ENCODE data around the gene ERAL1. TPM values are rescaled to one million over a fixed set of nuclear protein-coding genes. Genes with fewer than 3 reads are reported as not detected.
"Not testable (repeated sequence)": the region's sequence is repeated elsewhere in the genome, so short reads cannot be mapped to it uniquely, and the experiment has no call there.

Gene ERAL1
- total and polyA plus RNA-seq, 2 donors (not counting 1 experiment from before 2014, with no cell fraction given): 25.4 to 39.0 TPM

DNA sequence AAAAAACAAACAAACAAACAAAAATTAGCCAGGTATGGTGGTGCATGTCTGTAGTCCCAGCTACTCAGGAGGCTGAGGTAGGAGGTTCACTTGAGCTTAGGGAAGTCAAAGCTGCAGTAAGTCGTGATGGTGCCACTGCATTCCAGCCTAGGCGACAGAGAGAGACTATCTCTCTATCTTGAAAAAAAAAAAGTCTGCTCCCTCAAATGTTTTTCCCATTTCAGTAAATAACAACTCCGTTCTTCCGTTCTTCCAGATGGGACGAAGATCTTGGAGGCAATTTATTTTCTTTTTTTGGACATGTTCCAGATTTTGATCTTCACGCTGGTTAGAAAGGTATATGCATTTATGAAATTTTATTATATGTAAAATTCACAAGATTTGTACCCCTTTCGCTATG lies 19.0 kb downstream of the ERAL1 start:
- Histone ChIP-seq H3K79me2 (ENCODE audit: control insufficient read depth, insufficient read depth, low read length) (no peaks in the 10 kb centered on the region), H3K4me1 (ENCODE audit: control insufficient read depth, extremely low read depth, insufficient read depth, low read length) (no peaks in the 10 kb centered on the region), H3K27me3 (ENCODE audit: control insufficient read depth, insufficient read depth, low read length) (no peaks in the 10 kb centered on the region), H3K9me3 (ENCODE audit: control insufficient read depth, insufficient read depth, low read depth, low read length) (no peaks in the 10 kb centered on the region), H2AFZ (ENCODE audit: low read length) (no peak overlapping the region), H4K20me1 (ENCODE audit: control insufficient read depth, extremely low read depth, insufficient read depth, low read length) (no peaks in the 10 kb centered on the region), H3K4me2 (ENCODE audit: extremely low read depth, insufficient read depth, low read length) (no peak overlapping the region), H3K27ac (ENCODE audit: insufficient read depth, low read length) (no peak overlapping the region), H3K9ac (ENCODE audit: insufficient read depth, low read length) (no peak overlapping the region), H3K36me3 (ENCODE audit: control insufficient read depth, insufficient read depth, low read length) (no peaks in the 10 kb centered on the region), H3K4me3 (replicated peaks in 1 of 4; ENCODE audit: control extremely low read depth in 1 of 4, insufficient read depth in 1 of 4, low read depth in 3 of 4, low read length in 4 of 4) (no peak overlapping the region)
- no peak for DNase-seq (ENCODE audit: low read depth in 2 of 2)
- TF ChIP-seq CTCF (conservative IDR thresholded peaks at IDR 0.05 in 1 of 2, IDR thresholded peaks at IDR 0.05 in 1 of 2; ENCODE audit: low read depth in 1 of 2, low read length in 2 of 2): no peak
- no peak for TF ChIP-seq EZH2 (IDR thresholded peaks at IDR 0.05; ENCODE audit: low read length, missing control alignments)

DNA sequence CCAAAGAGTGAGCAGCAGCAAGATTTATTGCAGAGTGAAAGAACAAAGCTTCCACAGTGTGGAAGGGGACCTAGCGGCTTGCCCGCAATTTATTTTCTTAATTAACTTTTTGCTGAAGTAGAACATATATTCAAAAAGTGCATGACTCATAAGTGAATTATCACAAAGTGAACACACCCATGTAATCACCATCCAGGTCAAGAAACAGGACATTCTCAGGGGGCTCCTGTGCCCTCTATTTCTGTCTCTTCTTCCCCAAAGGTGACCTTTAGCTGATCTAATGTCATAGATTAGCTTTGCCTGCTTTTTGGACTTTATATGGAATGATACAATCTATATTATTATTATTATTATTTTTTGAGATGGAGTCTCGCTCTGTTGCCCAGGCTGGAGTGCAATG lies 19.9 kb downstream of the ERAL1 start:
- Histone ChIP-seq H2AFZ (ENCODE audit: low read length) (no peak overlapping the region), H3K27ac (ENCODE audit: insufficient read depth, low read length) (no peak overlapping the region), H3K9ac (ENCODE audit: insufficient read depth, low read length) (no peak overlapping the region), H3K4me2 (ENCODE audit: extremely low read depth, insufficient read depth, low read length) (no peak overlapping the region), H3K79me2 (ENCODE audit: control insufficient read depth, insufficient read depth, low read length) (no peaks in the 10 kb centered on the region), H3K4me1 (ENCODE audit: control insufficient read depth, extremely low read depth, insufficient read depth, low read length) (no peaks in the 10 kb centered on the region), H3K36me3 (ENCODE audit: control insufficient read depth, insufficient read depth, low read length) (peaks cover 4% of the 10 kb centered on the region), H3K4me3 (replicated peaks in 1 of 4; ENCODE audit: control extremely low read depth in 1 of 4, insufficient read depth in 1 of 4, low read depth in 3 of 4, low read length in 4 of 4) (no peak overlapping the region), H4K20me1 (ENCODE audit: control insufficient read depth, extremely low read depth, insufficient read depth, low read length) (no peaks in the 10 kb centered on the region), H3K27me3 (ENCODE audit: control insufficient read depth, insufficient read depth, low read length) (no peaks in the 10 kb centered on the region), H3K9me3 (ENCODE audit: control insufficient read depth, insufficient read depth, low read depth, low read length) (no peaks in the 10 kb centered on the region)
- TF ChIP-seq CTCF (conservative IDR thresholded peaks at IDR 0.05 in 1 of 2, IDR thresholded peaks at IDR 0.05 in 1 of 2; ENCODE audit: low read depth in 1 of 2, low read length in 2 of 2): no peak
- TF ChIP-seq EZH2 (IDR thresholded peaks at IDR 0.05; ENCODE audit: low read length, missing control alignments): no peak
- no peak for DNase-seq (ENCODE audit: low read depth in 2 of 2)

GRCh38 chr17:28875848-28876550 lies 21.2 kb downstream of the ERAL1 start:
- H3K36me3 ChIP-seq (ENCODE audit: control insufficient read depth, insufficient read depth, low read length): peaks cover 13% of the 10 kb centered on the region
- no peak for TF ChIP-seq EZH2 (IDR thresholded peaks at IDR 0.05; ENCODE audit: low read length, missing control alignments)
- no peak for TF ChIP-seq CTCF (conservative IDR thresholded peaks at IDR 0.05 in 1 of 2, IDR thresholded peaks at IDR 0.05 in 1 of 2; ENCODE audit: low read depth in 1 of 2, low read length in 2 of 2)
- H2AFZ ChIP-seq (ENCODE audit: low read length): no peak overlapping the region
- H3K9ac ChIP-seq (ENCODE audit: insufficient read depth, low read length): no peak overlapping the region
- no peaks in the 10 kb centered on the region for H3K9me3 ChIP-seq (ENCODE audit: control insufficient read depth, insufficient read depth, low read depth, low read length)
- H3K4me1 ChIP-seq (ENCODE audit: control insufficient read depth, extremely low read depth, insufficient read depth, low read length): no peaks in the 10 kb centered on the region
- no peak for DNase-seq (ENCODE audit: low read depth in 2 of 2)
- no peaks in the 10 kb centered on the region for H4K20me1 ChIP-seq (ENCODE audit: control insufficient read depth, extremely low read depth, insufficient read depth, low read length)
- H3K4me2 ChIP-seq (ENCODE audit: extremely low read depth, insufficient read depth, low read length): no peak overlapping the region
- H3K79me2 ChIP-seq (ENCODE audit: control insufficient read depth, insufficient read depth, low read length): no peaks in the 10 kb centered on the region
- H3K27me3 ChIP-seq (ENCODE audit: control insufficient read depth, insufficient read depth, low read length): no peaks in the 10 kb centered on the region
- H3K27ac ChIP-seq (ENCODE audit: insufficient read depth, low read length): no peak overlapping the region
- no peak overlapping the region for H3K4me3 ChIP-seq (replicated peaks in 1 of 4; ENCODE audit: control extremely low read depth in 1 of 4, insufficient read depth in 1 of 4, low read depth in 3 of 4, low read length in 4 of 4)

- not testable (repeated sequence) for H3K4me2 ChIP-seq (ENCODE audit: extremely low read depth, insufficient read depth, low read length); H3K9me3 ChIP-seq (ENCODE audit: control insufficient read depth, insufficient read depth, low read depth, low read length); H3K4me1 ChIP-seq (ENCODE audit: control insufficient read depth, extremely low read depth, insufficient read depth, low read length); H3K27ac ChIP-seq (ENCODE audit: insufficient read depth, low read length); H3K4me3 ChIP-seq (replicated peaks in 1 of 4; ENCODE audit: control extremely low read depth in 1 of 4, insufficient read depth in 1 of 4, low read depth in 3 of 4, low read length in 4 of 4); H3K27me3 ChIP-seq (ENCODE audit: control insufficient read depth, insufficient read depth, low read length); H3K9ac ChIP-seq (ENCODE audit: insufficient read depth, low read length); H3K79me2 ChIP-seq (ENCODE audit: control insufficient read depth, insufficient read depth, low read length); H2AFZ ChIP-seq (ENCODE audit: low read length); H4K20me1 ChIP-seq (ENCODE audit: control insufficient read depth, extremely low read depth, insufficient read depth, low read length); DNase-seq (ENCODE audit: low read depth in 2 of 2)
- H3K36me3 ChIP-seq (ENCODE audit: control insufficient read depth, insufficient read depth, low read length): peaks cover 23% of the 10 kb centered on the region
These were observed 22.4 kb downstream of the ERAL1 start for GRCh38 chr17:28877150-28877711.

Data from fibroblast of lung (primary cell).